Adrenal gland (tissue), 5 donors: ENCODE results near the gene CEP192.
A peak's percentile ranks its signal among the peaks of the same experiment; 100 is the strongest.

Experiments used
- CTCF ChIP-seq, 6 experiments: fragments of 450-650 bp in 4 of 6; fragments of 200-600 bp in 2 of 6; sonication (generic) in 1 of 6; IDR thresholded peaks; 1 replicate in 5 of 6; 2 replicates in 1 of 6; pipeline versions ENCODE4 v1.5.1 to v1.8.0; 2016 to 2021; ENCODE audit warnings: antibody characterized with exemption in 6 of 6, mild to moderate bottlenecking in 2 of 6, moderate library complexity in 1 of 6
- POLR2A ChIP-seq, 2 donors: fragments of 450-650 bp; IDR thresholded peaks; one replicate each; pipeline ENCODE4 v1.6.1; 2017; ENCODE audit warnings: antibody characterized with exemption in 2 of 2, mild to moderate bottlenecking in 2 of 2, moderate library complexity in 1 of 2
- donor health status: DM: no; HTN: no; CAD: no.

DNA sequence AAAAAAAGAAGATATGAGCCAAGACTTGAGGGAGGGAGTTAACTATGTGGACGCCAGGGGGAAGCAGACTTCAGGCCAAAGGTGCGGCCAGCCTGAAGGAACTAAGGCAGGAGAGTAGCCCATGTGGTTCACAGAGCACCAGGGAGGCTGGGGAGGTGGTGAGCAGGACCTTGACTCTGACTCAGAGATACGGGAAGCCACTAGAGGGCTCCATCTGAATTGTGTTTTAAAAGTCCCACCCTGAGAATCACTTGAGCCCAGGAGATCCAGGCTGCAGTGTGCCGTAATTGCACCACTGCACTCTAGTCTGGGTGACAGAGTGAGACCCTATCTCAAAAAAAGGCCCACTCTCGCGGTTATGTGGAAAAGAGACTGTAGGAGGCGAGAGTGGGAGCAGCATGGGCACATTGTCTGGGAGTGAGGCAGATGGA lies 12.3 kb downstream of the CEP192 start:
- TF ChIP-seq CTCF (IDR thresholded peaks at IDR 0.05): peak in 5 of 6 experiments; percentile 7 to 46 (median 26)
- TF ChIP-seq POLR2A (IDR thresholded peaks at IDR 0.05): no peak
